ENCODE data around the gene ASH1L. TPM values are rescaled to one million over a fixed set of nuclear protein-coding genes. Genes with fewer than 3 reads are reported as not detected.
"Not testable (repeated sequence)": the region's sequence is repeated elsewhere in the genome, so short reads cannot be mapped to it uniquely, and the experiment has no call there.

The ASH1L gene
- polyA plus RNA-seq, 3 donors: 5.6 to 13.6 (median 12.0) TPM

- no peak overlapping the region for H3K27ac ChIP-seq (ENCODE audit: low read depth, low read length)
These were observed 172.8 kb downstream of the ASH1L start for GRCh38 chr1:155389826-155390225.

GRCh38 chr1:155385836-155386235, 176.8 kb downstream of the ASH1L start:
- 83 to 99% (median 97%) methylated on average over 5 of the region's 5 CpGs for WGBS, 3 donors
- H3K27ac ChIP-seq (ENCODE audit: low read depth, low read length): not testable (repeated sequence)

- H3K27ac ChIP-seq (ENCODE audit: low read depth, low read length): no peak overlapping the region
- 47 to 88% (median 73%) methylated on average over 1 of the region's 1 CpG for WGBS, 3 donors
These were observed 179.2 kb downstream of the ASH1L start for GRCh38 chr1:155383406-155383805.

- no peak overlapping the region for H3K27ac ChIP-seq (ENCODE audit: low read depth, low read length)
These were observed 182.9 kb downstream of the ASH1L start for GRCh38 chr1:155379631-155380090.

- 23 to 46% (median 36%) methylated on average over 3 of the region's 3 CpGs for WGBS, 3 donors
- H3K27ac ChIP-seq (ENCODE audit: low read depth, low read length): no peak overlapping the region
These were observed 183.4 kb downstream of the ASH1L start for GRCh38 chr1:155379180-155379579.

GRCh38 chr1:155360051-155360450, 202.6 kb downstream of the ASH1L start:
- WGBS, 3 donors: 93 to 97% (median 96%) methylated on average over 1 of the region's 1 CpG
- H3K27ac ChIP-seq (ENCODE audit: low read depth, low read length): no peak overlapping the region

GRCh38 chr1:155352631-155353030, 210.0 kb downstream of the ASH1L start:
- 87 to 96% (median 90%) methylated on average over 6 of the region's 6 CpGs for WGBS, 3 donors
- no peak overlapping the region for H3K27ac ChIP-seq (ENCODE audit: low read depth, low read length)

- H3K27ac ChIP-seq (ENCODE audit: low read depth, low read length): no peak overlapping the region
- 89 to 97% (median 90%) methylated on average over 3 of the region's 3 CpGs for WGBS, 3 donors
These were observed 219.8 kb downstream of the ASH1L start for GRCh38 chr1:155342842-155343241.

- no peak overlapping the region for H3K27ac ChIP-seq (ENCODE audit: low read depth, low read length)
- WGBS, 3 donors: 86 to 91% (median 91%) methylated on average over 8 of the region's 8 CpGs
These were observed 223.0 kb downstream of the ASH1L start for GRCh38 chr1:155339515-155340097.

GRCh38 chr1:155334962-155335361, 227.6 kb downstream of the ASH1L start:
- H3K27ac ChIP-seq (ENCODE audit: low read depth, low read length): no peak overlapping the region
- WGBS, 3 donors: 51 to 67% (median 66%) methylated on average over 1 of the region's 1 CpG

- no peak overlapping the region for H3K27ac ChIP-seq (ENCODE audit: low read depth, low read length)
- 78 to 94% (median 86%) methylated on average over 11 of the region's 11 CpGs for WGBS, 3 donors
These were observed 232.5 kb downstream of the ASH1L start for GRCh38 chr1:155329980-155330598.

- not testable (repeated sequence) for H3K27ac ChIP-seq (ENCODE audit: low read depth, low read length)
- whole genome bisulfite sequencing, 3 donors: 82 to 90% (median 83%) methylated on average over 7 of the region's 7 CpGs
These were observed 233.7 kb downstream of the ASH1L start for GRCh38 chr1:155328856-155329255.

- H3K27ac ChIP-seq (ENCODE audit: low read depth, low read length): no peak overlapping the region
- 85 to 90% (median 88%) methylated on average over 4 of the region's 4 CpGs for WGBS, 3 donors
These were observed 234.6 kb downstream of the ASH1L start for GRCh38 chr1:155327981-155328380.

GRCh38 chr1:155326631-155327037, 236.0 kb downstream of the ASH1L start:
- no peak overlapping the region for H3K27ac ChIP-seq (ENCODE audit: low read depth, low read length)
- WGBS, 3 donors: 87 to 88% (median 87%) methylated on average over 7 of the region's 7 CpGs

- 82 to 92% (median 82%) methylated on average over 6 of the region's 6 CpGs for WGBS, 3 donors
- no peak overlapping the region for H3K27ac ChIP-seq (ENCODE audit: low read depth, low read length)
These were observed 236.5 kb downstream of the ASH1L start for GRCh38 chr1:155326020-155326526.

GRCh38 chr1:155325603-155325893, 237.1 kb downstream of the ASH1L start:
- 36 to 64% (median 49%) methylated on average over 6 of the region's 6 CpGs for WGBS, 3 donors

GRCh38 chr1:155324717-155325602, 237.6 kb downstream of the ASH1L start:
- 6 to 14% (median 12%) methylated on average over 59 of the region's 59 CpGs for WGBS, 3 donors
- no peak overlapping the region for H3K27ac ChIP-seq (ENCODE audit: low read depth, low read length)

More at GRCh38 chr1:155325603-155325893, 237.1 kb downstream of the ASH1L start:
- no peak overlapping the region for H3K27ac ChIP-seq (ENCODE audit: low read depth, low read length)

- 0 to 1% (median 1%) methylated on average over 26 to 44 of the region's 44 CpGs for WGBS, 3 donors
- H3K27ac ChIP-seq (ENCODE audit: low read depth, low read length): peak overlapping the region; percentile 84
These were observed 238.4 kb downstream of the ASH1L start for GRCh38 chr1:155324037-155324716.

GRCh38 chr1:155323729-155324036, 238.9 kb downstream of the ASH1L start:
- WGBS, 3 donors: 0% methylated on average over 16 to 29 of the region's 29 CpGs
- peak overlapping the region; percentile 84 for H3K27ac ChIP-seq (ENCODE audit: low read depth, low read length)
